HUES48 (cell line): ENCODE measurements around the gene FGG.

Experiments used
- H3K27ac ChIP-seq: one replicate; pipeline ENCODE4 v1.7.0; 2013; ENCODE audit warnings: low read depth, low read length, inconsistent platforms
- H3K27me3 ChIP-seq: 2 replicates; pipeline ENCODE4 v1.6.1; 2013; ENCODE audit warnings: mild to moderate bottlenecking, low read length; ENCODE audit not compliant: control insufficient read depth, insufficient read depth
- H3K36me3 ChIP-seq: 2 replicates; pipeline ENCODE4 v1.6.1; 2013; ENCODE audit warnings: low read length; ENCODE audit not compliant: control insufficient read depth, insufficient read depth
- H3K4me1 ChIP-seq: 2 replicates; pipeline ENCODE4 v1.6.1; 2013; ENCODE audit warnings: mild to moderate bottlenecking, low read length; ENCODE audit not compliant: control insufficient read depth, insufficient read depth
- H3K4me3 ChIP-seq: 2 replicates; pipeline ENCODE4 v1.5.1; 2013; ENCODE audit warnings: mild to moderate bottlenecking, low read depth, low read length
- H3K9ac ChIP-seq: 2 replicates; pipeline ENCODE4 v1.6.1; 2013; ENCODE audit warnings: mild to moderate bottlenecking, low read depth, low read length, moderate library complexity
- H3K9me3 ChIP-seq: 2 replicates; pipeline ENCODE4 v1.6.1; 2013; ENCODE audit warnings: low read length; ENCODE audit not compliant: control insufficient read depth, insufficient read depth

Gene FGG

DNA sequence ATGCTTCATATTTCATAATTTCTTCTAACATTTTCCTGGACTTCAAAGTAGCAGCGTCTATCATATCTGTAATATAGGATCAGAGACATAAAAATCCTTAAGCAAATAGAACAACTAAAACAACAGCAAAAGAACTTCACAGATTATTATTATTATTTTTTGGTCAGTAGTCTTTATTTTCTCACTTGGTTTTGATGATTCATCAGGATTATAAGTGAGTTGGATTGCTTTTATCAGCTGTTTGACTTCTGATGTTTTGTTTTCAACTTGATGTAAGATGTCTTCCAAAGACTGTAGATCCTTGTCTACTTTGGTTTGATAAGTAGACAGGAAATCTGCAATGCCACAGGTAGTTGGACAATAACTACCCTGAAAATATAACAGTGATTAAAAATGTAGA lies 623 bp downstream of the FGG start:
- Histone ChIP-seq H3K27ac (no peak overlapping the region), H3K36me3 (no peaks in the 10 kb centered on the region), H3K9ac (no peak overlapping the region), H3K27me3 (no peaks in the 10 kb centered on the region), H3K9me3 (no peaks in the 10 kb centered on the region), H3K4me3 (no peak overlapping the region), H3K4me1 (no peaks in the 10 kb centered on the region)

DNA sequence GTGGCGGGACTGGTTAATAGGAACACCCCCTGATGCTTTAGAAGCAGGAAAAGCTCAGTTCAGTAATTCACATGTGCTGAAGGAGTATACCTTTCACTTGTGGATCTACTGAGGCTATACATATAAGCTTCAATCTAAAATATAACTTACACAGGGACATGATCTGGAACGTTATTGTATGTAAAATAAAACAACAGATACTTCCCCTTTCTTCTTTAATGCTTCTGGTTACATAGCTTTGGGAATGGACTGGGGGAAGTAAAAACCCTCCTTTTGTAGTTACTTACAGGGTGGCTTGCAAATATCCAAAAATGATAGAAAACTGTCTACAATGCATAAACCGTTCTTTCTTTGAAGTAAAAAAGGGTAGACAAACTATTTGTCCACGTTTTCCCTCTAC lies 1.9 kb downstream of the FGG start:
- Histone ChIP-seq H3K27ac (no peak overlapping the region), H3K36me3 (no peaks in the 10 kb centered on the region), H3K4me3 (no peak overlapping the region), H3K9me3 (no peaks in the 10 kb centered on the region), H3K4me1 (no peaks in the 10 kb centered on the region), H3K9ac (no peak overlapping the region), H3K27me3 (no peaks in the 10 kb centered on the region)

DNA sequence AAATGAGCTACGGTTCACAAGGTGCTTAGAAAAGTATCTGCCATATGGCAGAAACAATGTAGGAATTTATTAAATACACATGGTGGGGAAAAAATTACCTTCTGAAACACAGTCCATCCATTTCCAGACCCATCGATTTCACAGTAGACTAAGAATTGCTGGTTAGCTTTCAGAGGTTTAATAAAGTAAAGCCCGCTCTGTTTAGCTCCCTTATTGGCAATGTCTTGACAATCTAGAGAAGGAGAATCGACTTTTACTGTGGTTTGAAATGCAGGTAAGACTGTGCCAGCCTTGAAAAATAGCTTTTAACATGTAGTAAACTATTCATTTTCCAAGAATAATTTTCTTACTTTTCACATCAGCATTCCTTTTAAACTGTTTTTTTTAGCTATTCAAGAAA lies 2.9 kb downstream of the FGG start:
- Histone ChIP-seq H3K36me3 (no peaks in the 10 kb centered on the region), H3K27me3 (no peaks in the 10 kb centered on the region), H3K4me1 (no peaks in the 10 kb centered on the region), H3K9me3 (no peaks in the 10 kb centered on the region), H3K4me3 (no peak overlapping the region), H3K27ac (no peak overlapping the region), H3K9ac (no peak overlapping the region)

DNA sequence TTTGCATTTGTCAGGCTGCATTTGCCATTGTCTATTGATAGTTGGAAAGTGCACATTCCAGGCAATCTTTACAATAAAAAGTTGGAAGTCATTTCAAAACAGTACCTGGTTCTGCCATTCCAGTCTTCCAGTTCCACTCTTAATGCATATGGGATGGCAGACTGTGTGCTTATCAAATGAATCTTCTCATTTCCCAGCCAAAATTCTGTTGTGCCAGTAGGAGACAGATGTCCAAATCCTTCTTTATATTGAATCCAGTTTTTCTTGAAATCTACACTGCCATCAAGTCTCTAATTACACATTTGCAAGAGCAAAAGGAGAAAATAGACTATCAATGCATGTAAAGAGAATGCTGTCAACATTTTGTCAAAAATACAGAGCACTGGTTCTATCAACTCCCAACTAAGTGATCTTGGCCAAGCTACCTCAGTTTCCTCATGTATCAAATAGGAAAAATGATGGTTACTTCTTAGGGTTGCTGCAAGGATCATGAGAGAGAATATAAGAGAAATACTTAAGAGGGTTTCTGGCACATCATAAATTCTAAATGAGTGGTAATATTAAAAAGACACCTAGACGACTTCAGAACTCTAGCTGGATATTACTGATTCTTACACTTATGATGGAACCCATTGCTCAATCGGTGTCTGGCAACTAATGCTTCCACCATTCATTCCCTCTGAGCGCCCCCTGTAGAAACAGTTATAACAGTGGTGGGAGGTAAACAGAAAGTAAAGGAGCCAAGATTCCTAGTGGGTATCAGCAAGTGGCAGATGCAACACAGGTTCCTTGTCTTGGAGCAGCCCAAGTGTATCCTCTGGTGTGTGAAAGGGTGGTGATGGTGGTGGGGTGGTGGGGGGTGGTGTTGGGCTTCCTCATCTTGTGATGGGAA lies 3.8 kb downstream of the FGG start:
- Histone ChIP-seq H3K4me3 (no peak overlapping the region), H3K9ac (no peak overlapping the region), H3K36me3 (no peaks in the 10 kb centered on the region), H3K9me3 (no peaks in the 10 kb centered on the region), H3K27me3 (no peaks in the 10 kb centered on the region), H3K4me1 (no peaks in the 10 kb centered on the region), H3K27ac (no peak overlapping the region)

DNA sequence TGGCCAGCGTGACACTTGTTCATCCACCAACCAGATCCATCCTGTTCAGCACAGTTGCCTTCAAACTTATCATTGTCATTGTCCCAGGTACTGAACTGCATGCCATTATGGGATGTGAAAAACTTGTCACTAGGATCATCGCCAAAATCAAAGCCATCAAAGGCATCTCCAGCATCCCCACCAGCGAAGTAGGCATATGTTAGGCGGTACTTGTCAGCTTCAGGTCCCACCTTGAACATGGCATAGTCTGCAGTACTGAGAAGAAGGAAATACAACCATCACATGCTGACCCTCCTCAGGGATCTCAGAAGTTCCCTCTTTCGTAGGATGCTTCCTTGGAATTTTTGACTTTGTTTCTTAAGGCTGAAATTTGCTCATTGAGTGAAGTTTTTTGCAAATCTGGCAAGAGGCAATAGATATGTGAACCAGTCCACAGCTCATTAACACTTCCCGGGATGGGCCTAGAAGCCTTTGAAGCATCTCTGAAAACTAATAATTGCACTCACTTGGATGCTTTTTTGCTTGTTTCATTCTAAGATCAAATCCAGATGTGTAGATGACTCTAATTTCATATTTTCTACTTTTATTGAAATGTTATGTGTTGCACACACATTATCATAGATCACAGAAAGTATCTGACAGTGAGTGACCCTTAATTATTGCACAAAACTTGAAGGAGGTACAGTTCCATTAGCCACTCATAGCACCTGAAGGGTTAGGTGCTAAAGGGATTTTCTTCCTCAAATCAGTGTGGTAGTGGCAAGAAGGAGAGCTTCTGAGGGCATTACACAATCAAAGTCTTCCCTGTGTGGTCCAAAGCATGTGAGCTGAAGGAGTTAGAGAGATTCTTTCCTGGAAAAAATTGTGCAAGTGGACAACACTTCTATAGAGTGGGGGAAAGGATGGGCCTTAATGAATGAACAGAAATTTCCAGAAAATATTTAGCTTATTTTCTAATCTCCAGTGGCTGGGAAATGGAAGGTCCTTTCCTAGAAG lies 5.4 kb downstream of the FGG start:
- no peaks in the 10 kb centered on the region for H3K36me3 ChIP-seq

DNA sequence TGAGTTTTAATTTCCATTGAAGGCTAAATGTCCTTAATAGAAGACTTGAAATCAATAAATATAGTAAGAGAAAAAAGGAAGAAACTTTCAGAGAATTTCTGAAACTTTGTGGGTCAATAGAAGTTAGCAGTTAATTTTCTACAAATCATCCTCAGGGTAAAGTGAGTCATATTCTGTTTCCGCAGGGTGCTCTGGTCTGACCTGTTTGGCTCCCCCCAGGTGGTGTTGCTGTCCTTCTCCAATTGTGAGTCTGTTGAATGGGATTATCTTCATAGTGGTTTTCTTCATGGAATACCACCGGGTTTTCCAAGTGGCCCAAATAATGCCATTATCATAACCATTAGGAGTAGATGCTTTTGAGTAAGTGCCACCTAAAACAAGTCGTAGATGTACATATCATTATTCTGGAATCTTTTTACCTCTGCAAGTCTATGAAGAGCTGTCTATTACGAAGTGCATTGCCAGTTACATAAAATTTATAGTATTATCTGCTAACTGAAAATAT lies 7.7 kb downstream of the FGG start:
- no peak overlapping the region for H3K27ac ChIP-seq
- no peaks in the 10 kb centered on the region for H3K27me3 ChIP-seq
- no peak overlapping the region for H3K4me3 ChIP-seq
- no peak overlapping the region for H3K9ac ChIP-seq
- H3K36me3 ChIP-seq, result no peaks in the 10 kb centered on the region
- no peaks in the 10 kb centered on the region for H3K9me3 ChIP-seq
- no peaks in the 10 kb centered on the region for H3K4me1 ChIP-seq

More for the DNA sequence above, 5.4 kb downstream of the FGG start:
- H3K4me3 ChIP-seq, result no peak overlapping the region
- no peaks in the 10 kb centered on the region for H3K27me3 ChIP-seq
- no peak overlapping the region for H3K27ac ChIP-seq
- no peaks in the 10 kb centered on the region for H3K4me1 ChIP-seq
- no peaks in the 10 kb centered on the region for H3K9me3 ChIP-seq
- no peak overlapping the region for H3K9ac ChIP-seq

DNA sequence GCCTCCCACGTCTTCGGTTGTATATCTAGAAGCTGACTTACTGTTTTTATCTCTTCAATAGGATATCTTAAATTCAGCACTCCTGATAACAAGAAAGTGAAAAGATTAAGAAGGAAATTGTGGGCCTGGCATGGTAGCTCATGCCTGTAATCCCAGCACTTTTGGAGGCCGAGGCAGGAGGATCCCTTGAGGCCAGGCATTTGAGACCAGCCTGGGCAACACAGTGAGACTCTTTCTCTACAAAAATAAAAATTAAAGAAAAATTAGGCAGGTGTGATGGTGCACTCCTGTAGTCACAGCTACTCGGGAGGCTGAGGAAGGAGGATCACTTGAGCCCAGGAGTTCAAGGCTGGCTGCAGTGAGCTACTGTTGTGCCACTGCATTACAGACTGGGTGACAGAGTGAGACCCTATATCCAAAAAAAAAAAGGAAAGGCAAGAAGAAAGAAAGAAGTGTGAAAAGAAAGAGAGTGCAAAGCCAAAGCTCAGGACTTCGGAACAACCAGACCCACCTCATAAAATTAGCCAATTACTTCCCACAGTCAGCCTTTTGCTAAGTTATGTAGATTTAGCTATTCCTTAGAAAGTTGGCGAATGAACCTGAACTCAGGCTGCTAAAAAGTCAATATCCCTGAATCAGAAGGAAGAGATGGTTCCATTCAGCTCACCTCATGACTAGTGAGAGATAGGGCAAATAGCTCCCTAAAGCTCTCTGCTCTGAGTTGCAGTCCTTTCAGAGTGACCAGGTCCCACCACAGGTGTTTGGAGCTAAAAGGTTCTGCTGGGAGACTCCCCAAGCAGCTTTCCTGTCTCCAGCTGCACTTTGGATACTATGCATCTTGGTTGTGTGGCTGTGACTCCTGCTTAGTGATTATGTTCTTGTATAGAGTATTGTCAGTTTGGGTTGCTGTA lies 9.2 kb downstream of the FGG start:
- H3K27me3 ChIP-seq, result no peaks in the 10 kb centered on the region
- no peaks in the 10 kb centered on the region for H3K9me3 ChIP-seq
- H3K9ac ChIP-seq, result no peak overlapping the region
- no peak overlapping the region for H3K27ac ChIP-seq
- H3K4me1 ChIP-seq, result no peaks in the 10 kb centered on the region
- no peaks in the 10 kb centered on the region for H3K36me3 ChIP-seq
- no peak overlapping the region for H3K4me3 ChIP-seq

DNA sequence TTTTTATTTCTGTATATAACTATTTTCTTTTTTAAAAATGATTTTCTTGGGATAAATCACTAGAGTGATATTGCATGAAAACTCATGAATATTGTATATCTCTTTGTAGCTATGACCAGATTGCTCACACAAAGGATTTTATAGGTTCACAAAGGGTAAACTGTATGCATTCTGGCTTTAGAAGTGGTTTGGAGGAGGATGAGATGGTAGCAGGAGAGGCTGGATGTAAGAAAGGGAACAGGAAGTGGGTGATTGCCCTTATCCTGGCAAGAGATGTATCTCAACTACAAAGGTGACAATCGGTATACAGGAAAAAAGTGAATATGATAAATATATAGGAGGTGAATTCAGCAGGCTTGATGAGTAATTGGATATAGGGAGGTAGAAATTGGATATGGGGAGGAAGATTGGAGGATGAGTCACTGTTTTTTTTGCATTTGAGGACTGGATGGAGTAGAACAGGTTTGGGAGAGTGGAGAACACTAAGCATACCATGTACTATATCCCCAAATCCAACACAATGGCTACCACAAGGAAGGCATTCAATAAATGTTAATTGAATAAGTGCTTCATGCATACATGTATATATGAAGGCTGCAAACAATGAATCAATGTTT lies 9.9 kb downstream of the FGG start:
- no peak overlapping the region for H3K27ac ChIP-seq
- no peak overlapping the region for H3K9ac ChIP-seq
- no peaks in the 10 kb centered on the region for H3K36me3 ChIP-seq
- no peaks in the 10 kb centered on the region for H3K4me1 ChIP-seq
- H3K9me3 ChIP-seq, result no peaks in the 10 kb centered on the region
- H3K27me3 ChIP-seq, result no peaks in the 10 kb centered on the region
- H3K4me3 ChIP-seq, result no peak overlapping the region

DNA sequence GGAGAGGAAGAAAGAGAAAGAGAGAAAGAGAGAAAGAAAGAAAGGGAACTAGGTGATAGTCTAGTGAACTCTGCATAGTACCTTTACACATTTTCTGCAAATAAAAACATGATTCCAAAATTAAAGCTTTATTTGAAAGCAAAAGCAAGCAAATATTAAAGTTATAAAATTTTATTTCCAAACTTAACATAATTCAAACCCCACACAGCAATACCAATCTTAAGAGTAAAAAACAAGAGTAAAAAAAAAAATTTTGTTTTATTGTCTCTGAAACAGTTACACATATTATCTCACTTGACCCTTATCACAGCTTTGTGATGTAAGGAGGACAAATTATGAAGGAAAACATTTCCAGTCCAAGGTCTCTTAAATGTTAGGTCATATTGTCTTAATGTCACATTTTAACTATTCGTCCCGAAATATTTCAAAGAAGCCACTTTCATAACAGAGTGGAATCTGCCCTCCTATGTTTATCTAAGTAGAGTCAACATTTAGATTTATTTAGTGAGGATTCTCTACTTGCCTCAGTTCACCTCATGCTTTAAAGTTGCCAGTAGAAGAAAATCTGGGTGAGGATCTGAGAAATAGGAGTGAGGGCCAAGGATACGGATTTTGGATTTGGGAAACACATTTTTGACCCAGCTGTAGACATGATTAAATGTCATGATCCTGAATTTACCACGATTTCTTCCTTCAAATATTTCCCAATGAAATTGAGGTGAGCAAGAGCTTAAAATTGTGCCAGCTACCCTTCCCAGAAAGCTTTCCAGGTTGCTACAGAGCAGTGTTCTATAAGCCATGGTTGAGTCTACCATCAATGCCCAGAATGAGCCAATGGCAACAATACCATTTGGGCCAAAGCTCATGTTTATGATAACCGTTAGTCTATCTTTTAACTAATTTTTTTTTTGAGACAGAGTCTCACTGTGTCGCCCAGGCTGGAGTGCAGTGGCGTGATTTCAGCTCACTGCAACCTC lies 14.4 kb downstream of the FGG start:
- H3K36me3 ChIP-seq, result no peaks in the 10 kb centered on the region
- no peaks in the 10 kb centered on the region for H3K27me3 ChIP-seq
- H3K9ac ChIP-seq, result no peak overlapping the region
- no peaks in the 10 kb centered on the region for H3K9me3 ChIP-seq
- H3K4me3 ChIP-seq, result no peak overlapping the region
- H3K4me1 ChIP-seq, result no peaks in the 10 kb centered on the region
- H3K27ac ChIP-seq, result no peak overlapping the region
